Measurements from ENCODE around the gene QKI.

Gene QKI

DNA sequence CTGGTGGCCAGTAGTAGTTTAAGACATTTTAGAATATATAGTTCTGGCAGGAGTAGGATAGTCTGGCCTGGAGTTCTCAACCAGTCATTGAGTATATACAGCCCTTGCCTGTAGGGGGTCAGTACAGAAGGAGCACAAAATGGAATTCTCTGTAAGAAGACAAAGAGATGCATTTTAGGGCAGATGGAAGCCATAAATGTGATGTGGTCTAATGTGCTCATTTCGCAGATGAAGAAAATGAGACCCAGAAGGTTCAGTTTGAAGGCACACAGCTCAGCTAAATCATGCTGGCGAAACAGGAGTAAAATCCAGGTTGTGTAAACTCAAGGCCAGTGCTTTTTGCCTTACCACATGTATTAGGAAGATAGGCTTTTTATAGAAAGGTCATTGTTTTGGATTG, 29.6 kb downstream of the QKI start:
- peak; percentile 37 for ATAC-seq (replicated peaks)
- Mint-ChIP-seq H3K27ac (no peak overlapping the region), H3K4me1 (ENCODE audit: low read depth in 2 of 2) (peaks cover 20 to 32% of the 10 kb centered on the region in 2 donors), H3K27me3 (no peaks in the 10 kb centered on the region), H3K36me3 (ENCODE audit: insufficient read depth) (peaks cover 9% of the 10 kb centered on the region), H3K9me3 (no peaks in the 10 kb centered on the region), H3K4me3 (no peak overlapping the region)
- no peak for DNase-seq

DNA sequence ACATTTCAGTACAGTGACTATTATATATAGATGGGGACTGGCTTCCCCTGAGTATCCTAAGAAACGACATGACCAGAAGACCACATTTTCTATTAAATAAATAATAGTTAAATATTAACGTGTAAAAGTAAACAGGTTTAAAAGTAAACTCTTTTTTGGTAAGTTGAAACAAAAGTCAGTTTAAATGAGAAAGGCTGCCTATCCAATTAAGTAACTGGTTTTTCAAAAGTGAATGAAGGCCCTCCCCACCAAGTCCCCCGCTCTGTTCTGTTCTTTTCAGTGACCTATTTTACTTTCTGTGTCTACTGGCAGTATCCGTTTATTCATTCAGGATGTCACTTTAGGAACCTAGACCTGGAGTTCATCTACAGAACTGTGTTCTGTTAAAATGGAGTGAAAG, 32.0 kb downstream of the QKI start:
- no peaks in the 10 kb centered on the region for H3K27me3 Mint-ChIP-seq

DNA sequence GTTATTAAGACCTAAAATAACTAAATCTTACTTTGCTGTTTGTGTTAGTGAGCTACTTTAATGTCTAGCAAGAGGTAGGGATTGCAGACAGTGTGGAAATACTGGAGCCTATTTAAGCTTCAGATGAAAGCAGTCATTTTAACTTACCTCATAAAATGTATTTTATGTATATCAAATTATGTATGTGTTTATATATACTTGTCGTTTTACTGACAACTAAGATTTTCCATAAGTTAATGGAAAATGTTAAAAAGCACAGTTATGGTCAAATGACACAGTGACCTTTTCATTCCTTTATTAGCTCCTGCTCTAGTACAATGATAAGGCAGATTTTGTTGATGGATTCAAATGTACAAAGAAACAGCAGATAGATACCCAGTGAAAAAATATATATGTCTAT, 34.6 kb downstream of the QKI start:
- Mint-ChIP-seq H3K4me3 (no peak overlapping the region), H3K36me3 (ENCODE audit: insufficient read depth) (peaks cover 15% of the 10 kb centered on the region), H3K27ac (no peak overlapping the region), H3K27me3 (no peaks in the 10 kb centered on the region), H3K9me3 (no peaks in the 10 kb centered on the region), H3K4me1 (ENCODE audit: low read depth in 2 of 2) (peaks cover 13 to 24% of the 10 kb centered on the region in 2 donors)
- ATAC-seq (replicated peaks) (no peak), DNase-seq (no peak)

More for the DNA sequence above, 32.0 kb downstream of the QKI start:
- Mint-ChIP-seq H3K4me1 (ENCODE audit: low read depth in 2 of 2) (peaks cover 19 to 29% of the 10 kb centered on the region in 2 donors), H3K27ac (no peak overlapping the region), H3K4me3 (no peak overlapping the region), H3K36me3 (ENCODE audit: insufficient read depth) (peaks cover 13% of the 10 kb centered on the region), H3K9me3 (no peaks in the 10 kb centered on the region)
- DNase-seq (no peak), ATAC-seq (replicated peaks) (no peak)

DNA sequence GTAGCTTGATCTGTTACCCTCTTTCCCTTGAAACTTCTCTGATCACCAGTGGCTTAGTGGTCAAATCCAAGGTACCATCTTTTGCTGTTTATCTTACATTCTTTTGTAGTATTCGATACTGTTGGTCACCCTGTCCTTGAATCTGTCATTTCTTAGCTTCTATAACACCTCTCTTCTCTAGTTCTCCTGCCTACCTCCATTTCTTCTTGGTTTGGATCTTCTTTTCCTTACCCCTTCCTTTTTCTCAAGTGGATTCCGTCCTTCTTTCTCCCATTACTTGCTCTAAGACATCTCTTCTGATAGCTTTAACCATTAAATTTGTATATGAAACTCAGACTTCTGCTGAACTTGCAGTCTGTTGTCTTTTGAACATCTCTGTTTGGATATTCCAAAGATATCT, 39.9 kb downstream of the QKI start:
- Mint-ChIP-seq H3K27me3 (no peaks in the 10 kb centered on the region), H3K9me3 (no peaks in the 10 kb centered on the region), H3K4me1 (ENCODE audit: low read depth in 2 of 2) (peaks cover 26 to 42% of the 10 kb centered on the region in 2 donors), H3K4me3 (no peak overlapping the region), H3K27ac (peak overlapping the region in 1 of 2 donors; percentile 32), H3K36me3 (ENCODE audit: insufficient read depth) (peaks cover 19% of the 10 kb centered on the region)
- ATAC-seq (replicated peaks) (no peak), DNase-seq (no peak)

DNA sequence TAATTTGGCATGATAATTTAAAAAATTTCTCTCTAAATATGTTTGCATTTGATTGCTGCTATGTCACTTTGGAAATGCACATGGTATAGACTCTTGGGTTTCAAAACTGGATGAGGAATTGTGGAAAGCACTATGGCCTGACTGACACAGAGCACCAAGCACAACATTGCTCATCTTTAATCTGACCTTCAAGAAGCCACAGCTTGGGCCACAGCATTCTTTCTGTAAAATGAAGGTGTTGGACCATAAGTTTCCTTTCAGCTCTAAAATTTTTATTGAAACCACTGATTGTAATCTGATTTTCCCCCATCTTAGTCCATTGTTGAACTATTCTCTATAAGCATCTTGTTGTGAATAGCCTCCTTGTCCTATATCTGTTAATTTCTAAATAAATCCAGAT, 41.0 kb downstream of the QKI start:
- Mint-ChIP-seq H3K9me3 (no peaks in the 10 kb centered on the region), H3K27ac (peak overlapping the region in 1 of 2 donors; percentile 42), H3K4me3 (no peak overlapping the region), H3K27me3 (no peaks in the 10 kb centered on the region), H3K4me1 (ENCODE audit: low read depth in 2 of 2) (peaks cover 28 to 48% of the 10 kb centered on the region in 2 donors), H3K36me3 (ENCODE audit: insufficient read depth) (peaks cover 16% of the 10 kb centered on the region)
- no peak for DNase-seq
- no peak for ATAC-seq (replicated peaks)

DNA sequence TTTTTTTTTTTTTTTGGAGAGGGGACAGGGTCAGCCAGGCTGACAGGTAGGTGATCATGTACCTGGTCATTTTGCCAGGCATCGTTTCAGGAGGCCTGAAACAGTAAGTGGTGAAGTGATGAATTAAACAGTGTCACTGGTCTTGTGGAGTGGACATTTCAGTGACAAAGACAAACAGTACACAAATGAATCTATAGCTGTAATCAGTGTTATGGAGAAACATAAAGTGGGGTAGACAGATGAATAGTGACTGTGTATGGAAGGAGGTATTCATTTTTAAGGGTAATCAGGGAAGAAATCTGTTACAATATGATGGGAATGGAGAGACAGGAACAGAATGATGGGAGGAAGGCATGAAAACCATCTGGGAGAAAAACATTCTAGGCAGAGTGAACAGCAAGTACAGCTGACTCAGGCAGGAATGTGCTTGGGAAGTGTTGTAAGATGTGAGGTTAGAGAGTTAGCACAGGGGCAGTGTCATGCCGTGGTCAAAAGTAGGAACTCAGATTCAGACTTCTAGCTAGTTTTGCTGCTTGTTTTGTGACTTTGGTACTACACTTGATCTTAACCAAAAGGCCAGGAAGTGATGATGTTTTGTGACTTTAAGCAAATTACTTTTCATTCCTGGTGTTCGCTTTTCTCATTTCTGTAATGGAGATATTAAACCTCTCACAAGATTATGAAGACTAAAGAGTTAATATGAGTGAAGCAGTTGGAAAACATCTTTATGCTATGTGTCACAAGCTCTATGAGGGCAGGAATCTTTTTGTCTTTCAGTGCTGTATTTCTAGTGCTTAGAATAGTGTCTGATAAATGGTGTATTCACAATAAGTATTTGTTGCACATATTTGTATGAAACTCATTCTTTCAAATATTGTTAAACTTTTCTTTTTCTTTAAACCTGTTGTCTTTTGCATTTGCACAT, 43.4 kb downstream of the QKI start:
- peaks cover 15% of the 10 kb centered on the region for H3K36me3 Mint-ChIP-seq (ENCODE audit: insufficient read depth)
- DNase-seq (no peak), ATAC-seq (replicated peaks) (no peak)
- H3K9me3 Mint-ChIP-seq: no peaks in the 10 kb centered on the region
- H3K27ac Mint-ChIP-seq: peak overlapping the region in 1 of 2 donors; percentile 42
- peaks cover 34 to 46% of the 10 kb centered on the region in 2 donors for H3K4me1 Mint-ChIP-seq (ENCODE audit: low read depth in 2 of 2)
- H3K27me3 Mint-ChIP-seq: no peaks in the 10 kb centered on the region
- peak overlapping the region in 1 of 2 donors; percentile 1 for H3K4me3 Mint-ChIP-seq

DNA sequence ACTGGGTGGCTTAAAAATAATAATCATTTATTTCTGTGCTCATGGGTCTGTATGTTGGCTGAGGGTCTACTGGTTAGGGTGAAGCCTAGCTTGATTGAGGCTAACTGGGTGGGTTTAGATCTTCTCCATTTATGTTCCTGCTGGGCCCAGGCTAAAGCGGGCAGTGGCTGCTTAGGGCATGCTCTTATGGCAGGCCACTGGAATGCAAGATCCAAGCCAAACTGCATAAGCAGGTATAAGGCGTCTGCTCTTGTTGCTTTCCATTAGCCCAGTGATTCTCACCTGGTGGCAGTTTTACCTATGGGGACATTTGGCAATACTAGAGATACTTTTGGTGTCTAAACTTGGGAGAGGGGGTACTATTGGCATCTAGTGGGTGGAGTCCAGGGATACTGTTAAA, 44.5 kb downstream of the QKI start:
- H3K27me3 Mint-ChIP-seq: no peaks in the 10 kb centered on the region
- H3K36me3 Mint-ChIP-seq (ENCODE audit: insufficient read depth): peaks cover 15% of the 10 kb centered on the region
- no peak for DNase-seq
- no peaks in the 10 kb centered on the region for H3K9me3 Mint-ChIP-seq
- peak overlapping the region; percentile 73 to 86 for H3K4me3 Mint-ChIP-seq
- H3K4me1 Mint-ChIP-seq (ENCODE audit: low read depth in 2 of 2): peaks cover 37 to 46% of the 10 kb centered on the region in 2 donors
- H3K27ac Mint-ChIP-seq: peak overlapping the region; percentile 89 to 98
- no peak for ATAC-seq (replicated peaks)

DNA sequence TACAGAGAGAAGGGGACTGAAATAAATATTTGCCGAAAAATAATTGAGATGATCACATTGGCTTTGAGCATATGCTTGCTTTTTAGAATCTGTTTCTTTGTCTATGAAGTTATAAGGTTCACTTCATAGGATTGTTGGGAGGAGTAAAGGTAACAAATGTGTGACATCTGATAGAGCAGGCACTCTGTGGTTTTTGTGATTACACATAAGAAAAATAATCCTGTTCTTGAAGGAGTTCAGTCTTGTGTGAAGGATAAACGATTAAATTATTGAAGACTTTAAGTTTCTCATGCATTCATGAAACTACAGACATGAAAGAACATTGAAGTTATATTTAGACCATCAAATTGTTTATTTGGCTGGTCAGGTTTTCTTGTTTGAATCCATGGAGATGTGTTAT, 45.0 kb downstream of the QKI start:
- Mint-ChIP-seq H3K9me3 (no peaks in the 10 kb centered on the region), H3K36me3 (ENCODE audit: insufficient read depth) (peaks cover 18% of the 10 kb centered on the region), H3K27me3 (no peaks in the 10 kb centered on the region), H3K27ac (peak overlapping the region; percentile 89 to 98), H3K4me1 (ENCODE audit: low read depth in 2 of 2) (peaks cover 37 to 43% of the 10 kb centered on the region in 2 donors), H3K4me3 (peak overlapping the region; percentile 73 to 86)
- DNase-seq: no peak
- no peak for ATAC-seq (replicated peaks)

DNA sequence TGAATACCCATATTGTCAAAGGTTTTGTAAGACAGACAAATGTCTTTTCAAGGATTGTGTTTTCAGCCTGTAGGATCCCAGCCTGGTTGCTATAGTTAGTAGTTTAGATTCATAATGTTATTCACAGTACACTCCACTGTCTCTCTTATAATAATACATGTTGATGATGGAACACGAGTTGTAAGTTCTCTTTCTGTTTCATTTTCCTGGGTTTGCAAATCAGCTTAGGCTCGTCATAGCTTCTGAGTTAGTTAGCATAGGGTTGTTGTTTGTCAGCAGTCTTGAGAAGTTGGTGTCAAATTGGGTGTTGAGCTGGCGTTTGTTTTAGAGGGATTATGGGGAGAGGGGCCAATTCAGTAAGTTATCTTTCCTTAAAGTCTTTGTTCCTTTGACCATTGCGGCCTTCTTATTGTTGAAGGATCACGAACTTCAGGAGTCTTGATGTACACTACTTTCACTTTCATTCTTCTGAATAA, 45.8 kb downstream of the QKI start:
- Mint-ChIP-seq H3K27me3 (no peaks in the 10 kb centered on the region), H3K36me3 (ENCODE audit: insufficient read depth) (peaks cover 18% of the 10 kb centered on the region), H3K4me3 (peak overlapping the region; percentile 73 to 86), H3K9me3 (no peaks in the 10 kb centered on the region), H3K27ac (peak overlapping the region; percentile 89 to 98), H3K4me1 (ENCODE audit: low read depth in 2 of 2) (peaks cover 37 to 42% of the 10 kb centered on the region in 2 donors)
- ATAC-seq (replicated peaks) (peak; percentile 78), DNase-seq (peak in 2 of 3 experiments; percentile 15 to 34)

DNA sequence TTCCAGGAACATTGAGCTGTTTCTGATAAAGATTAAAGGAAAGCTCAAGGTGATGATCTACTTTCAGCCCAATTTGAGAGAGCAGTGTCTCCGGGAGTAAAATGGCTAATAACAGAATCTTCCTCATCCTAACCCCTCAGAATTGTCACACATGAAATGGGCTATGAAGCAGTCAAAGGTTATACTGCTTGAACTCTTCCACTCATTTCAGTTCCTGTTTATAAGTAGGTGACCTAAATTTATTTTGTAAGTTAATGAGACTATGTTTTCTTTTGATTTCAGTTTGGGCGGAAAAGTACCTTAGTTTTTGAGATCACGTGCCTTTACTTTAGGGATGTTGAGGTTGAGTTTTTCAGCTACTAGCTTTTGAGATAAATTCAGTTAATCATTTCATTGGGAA, 47.2 kb downstream of the QKI start:
- peaks cover 38% of the 10 kb centered on the region in 2 donors for H3K4me1 Mint-ChIP-seq (ENCODE audit: low read depth in 2 of 2)
- peak overlapping the region; percentile 65 to 86 for H3K4me3 Mint-ChIP-seq
- H3K9me3 Mint-ChIP-seq: no peaks in the 10 kb centered on the region
- H3K36me3 Mint-ChIP-seq (ENCODE audit: insufficient read depth): peaks cover 24% of the 10 kb centered on the region
- ATAC-seq (replicated peaks) (peak; percentile 61), DNase-seq (no peak)
- H3K27me3 Mint-ChIP-seq: no peaks in the 10 kb centered on the region
- peak overlapping the region; percentile 89 to 98 for H3K27ac Mint-ChIP-seq

DNA sequence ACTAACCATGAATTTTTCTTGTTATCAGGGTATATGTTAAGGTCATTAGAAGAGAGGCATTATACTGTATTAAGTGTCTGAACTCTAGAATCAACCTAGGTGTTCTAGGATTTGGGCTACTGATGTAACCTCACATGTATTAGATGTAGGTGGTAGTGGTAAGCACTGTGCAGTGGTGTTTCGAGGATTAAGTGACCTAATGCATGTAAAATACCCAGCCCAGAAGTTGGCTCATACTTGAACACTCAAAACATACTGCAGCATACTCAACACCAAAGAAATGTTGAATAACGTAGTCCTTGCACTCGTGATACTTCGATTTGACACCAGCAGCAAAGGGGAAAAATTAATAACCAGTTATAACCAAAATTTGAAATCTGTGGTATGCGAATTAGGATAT, 48.7 kb downstream of the QKI start:
- H3K36me3 Mint-ChIP-seq (ENCODE audit: insufficient read depth): peaks cover 25% of the 10 kb centered on the region
- ATAC-seq (replicated peaks) (no peak), DNase-seq (no peak)
- no peak overlapping the region for H3K4me3 Mint-ChIP-seq
- no peaks in the 10 kb centered on the region for H3K27me3 Mint-ChIP-seq
- H3K4me1 Mint-ChIP-seq (ENCODE audit: low read depth in 2 of 2): peaks cover 33 to 34% of the 10 kb centered on the region in 2 donors
- H3K9me3 Mint-ChIP-seq: no peaks in the 10 kb centered on the region
- peak overlapping the region in 1 of 2 donors; percentile 48 for H3K27ac Mint-ChIP-seq

DNA sequence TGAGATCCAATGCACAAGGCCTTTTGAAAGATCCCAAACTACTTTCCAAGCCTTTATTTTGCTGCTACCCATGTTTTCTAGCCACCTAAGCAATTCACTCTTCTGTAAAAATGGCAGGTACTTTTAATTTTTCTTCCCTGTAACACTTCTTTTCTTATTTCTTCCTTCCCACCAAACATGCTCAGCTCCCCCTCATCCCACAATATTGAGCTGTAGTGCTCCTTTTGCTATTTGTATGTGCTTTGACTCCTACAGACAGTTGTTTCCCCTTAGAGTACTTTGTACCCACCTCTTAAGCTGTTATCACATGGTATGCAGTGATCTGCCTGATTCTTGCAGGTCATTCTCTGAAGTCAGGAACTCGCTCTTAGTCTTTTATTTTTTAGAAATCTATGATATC, 49.3 kb downstream of the QKI start:
- Mint-ChIP-seq H3K4me3 (no peak overlapping the region), H3K27me3 (no peaks in the 10 kb centered on the region), H3K27ac (no peak overlapping the region), H3K4me1 (ENCODE audit: low read depth in 2 of 2) (peaks cover 33 to 36% of the 10 kb centered on the region in 2 donors), H3K36me3 (ENCODE audit: insufficient read depth) (peaks cover 25% of the 10 kb centered on the region), H3K9me3 (no peaks in the 10 kb centered on the region)
- ATAC-seq (replicated peaks) (no peak), DNase-seq (no peak)

DNA sequence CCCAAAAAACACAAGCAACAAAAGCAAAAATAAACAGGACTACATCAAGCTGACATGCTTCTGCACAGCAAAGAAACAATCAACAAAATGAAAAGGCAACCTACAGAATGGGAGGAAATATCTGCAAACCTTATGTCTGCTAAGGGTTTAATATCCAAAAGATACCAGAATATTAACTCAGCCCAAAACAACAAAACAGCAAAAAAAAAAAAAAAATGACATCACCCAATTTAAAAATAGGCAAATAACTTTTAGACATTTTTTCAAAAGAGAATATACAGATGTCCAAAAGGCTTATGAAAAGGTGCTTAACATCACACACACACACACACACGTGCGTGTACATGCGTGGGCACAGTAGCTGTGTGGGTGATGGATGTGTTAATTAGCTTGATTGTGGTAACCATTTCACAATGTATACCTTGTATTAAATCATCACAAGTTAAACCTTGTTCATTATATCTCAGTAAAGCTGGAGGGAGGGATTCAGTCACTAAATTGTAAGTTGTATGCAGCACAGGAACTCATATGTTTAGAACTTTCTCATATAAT, 52.4 kb downstream of the QKI start:
- Mint-ChIP-seq H3K27ac (peak overlapping the region; percentile 55 to 60), H3K4me1 (ENCODE audit: low read depth in 2 of 2) (peaks cover 25 to 31% of the 10 kb centered on the region in 2 donors), H3K36me3 (ENCODE audit: insufficient read depth) (peaks cover 20% of the 10 kb centered on the region), H3K9me3 (peaks cover 3 to 23% of the 10 kb centered on the region in 2 donors), H3K27me3 (no peaks in the 10 kb centered on the region), H3K4me3 (no peak overlapping the region)
- ATAC-seq (replicated peaks) (peak; percentile 35), DNase-seq (no peak)

DNA sequence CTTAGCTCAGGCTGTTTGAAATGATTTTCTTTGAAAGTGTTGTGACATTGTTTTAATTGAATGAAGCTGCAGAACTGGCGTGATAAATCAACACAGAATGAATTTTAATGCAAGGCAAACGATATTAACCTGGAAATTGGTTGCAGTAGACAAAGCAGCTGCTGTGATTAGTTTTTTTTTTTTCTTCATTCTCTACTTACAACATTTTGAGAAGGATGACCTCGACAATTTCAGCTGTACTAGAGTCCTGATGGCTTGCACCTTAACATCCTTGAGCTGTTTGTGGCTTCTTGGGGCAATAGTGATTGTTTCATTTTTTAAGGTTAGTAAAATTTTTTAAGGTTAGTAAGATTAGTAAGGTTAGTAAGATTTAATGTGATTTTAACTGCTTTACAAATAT, 54.2 kb downstream of the QKI start:
- H3K4me3 Mint-ChIP-seq: no peak overlapping the region
- no peak for ATAC-seq (replicated peaks)
- no peak overlapping the region for H3K27ac Mint-ChIP-seq
- peaks cover 3 to 23% of the 10 kb centered on the region in 2 donors for H3K9me3 Mint-ChIP-seq
- H3K36me3 Mint-ChIP-seq (ENCODE audit: insufficient read depth): peaks cover 20% of the 10 kb centered on the region
- H3K27me3 Mint-ChIP-seq: no peaks in the 10 kb centered on the region
- no peak for DNase-seq
- peaks cover 25 to 29% of the 10 kb centered on the region in 2 donors for H3K4me1 Mint-ChIP-seq (ENCODE audit: low read depth in 2 of 2)

Data from effector memory CD8-positive, alpha-beta T cell (primary cell).